SK-N-SH (cell line): ENCODE data around the gene MIDN. TPM values are rescaled to one million over a fixed set of nuclear protein-coding genes. Genes with fewer than 3 reads are reported as not detected.

Source experiments
- CTCF ChIA-PET: fragments of 300-600, 350-600 bp; formaldehyde crosslinking; extraction: SDS; loops from one replicate; lab custom pipeline; 2021; lab: Yijun Ruan, JAX
- POLR2A ChIA-PET: fragments of 350-600 bp; sonication (Branson Sonifier 250); formaldehyde crosslinking; extraction: SDS; loops from one replicate; lab custom pipeline; 2020; ENCODE audit warnings: antibody characterized with exemption, inconsistent platforms; lab: Yijun Ruan, JAX
- DNase-seq: peaks from one replicate; pipeline ENCODE4 v3.0.0; 2012
- H2AFZ ChIP-seq: fragments of 200-600 bp; sonication (generic); 2 replicates; pipeline ENCODE4 v1.8.1; 2016; ENCODE audit warnings: antibody characterized with exemption, mild to moderate bottlenecking, low read depth
- H3F3A ChIP-seq: fragments of 200-600 bp; sonication (generic); replicated peaks from 2 replicates; pipeline ENCODE3; 2016; ENCODE audit warnings: antibody characterized with exemption, mild to moderate bottlenecking; ENCODE audit not compliant: insufficient read depth
- H3K27ac ChIP-seq, 2 experiments: fragments of 200-500 bp in 1 of 2; fragments of 200-600 bp in 1 of 2; sonication (Bioruptor generic) in 1 of 2; sonication (generic), shearing (Covaris generic) in 1 of 2; 2 replicates each; pipeline versions ENCODE4 v1.5.1 to v1.6.1; 2014 to 2016; ENCODE audit warnings: low read depth in 2 of 2, inconsistent platforms in 1 of 2, low read length in 1 of 2, mild to moderate bottlenecking in 1 of 2, mixed read lengths in 1 of 2
- H3K27me3 ChIP-seq: fragments of 200-600 bp; sonication (generic), shearing (Covaris generic); 2 replicates; pipeline ENCODE4 v1.6.1; 2016; ENCODE audit warnings: mixed run types; ENCODE audit not compliant: insufficient read depth
- H3K36me3 ChIP-seq, 2 experiments: fragments of 200-500 bp in 1 of 2; fragments of 200-600 bp in 1 of 2; sonication (Bioruptor generic) in 1 of 2; sonication (generic) in 1 of 2; replicated peaks in 1 of 2; 2 replicates each; pipeline versions ENCODE3 to v1.5.1; 2014 to 2016; ENCODE audit warnings: low read length in 1 of 2, mild to moderate bottlenecking in 1 of 2; ENCODE audit not compliant: insufficient read depth in 2 of 2, control insufficient read depth in 1 of 2
- H3K4me1 ChIP-seq, 2 experiments: fragments of 200-500 bp in 1 of 2; fragments of 200-600 bp in 1 of 2; sonication (Bioruptor generic) in 1 of 2; sonication (generic), shearing (Covaris generic) in 1 of 2; 2 replicates each; pipeline versions ENCODE4 v1.5.1 to v1.6.1; 2014 to 2016; ENCODE audit warnings: low read depth in 1 of 2, low read length in 1 of 2, mixed run types in 1 of 2; ENCODE audit not compliant: insufficient read depth in 2 of 2, control insufficient read depth in 1 of 2
- H3K4me2 ChIP-seq: fragments of 200-600 bp; sonication (generic), shearing (Covaris generic); 2 replicates; pipeline ENCODE4 v1.6.1; 2017; ENCODE audit warnings: mixed run types
- H3K4me3 ChIP-seq, 2 experiments: fragments of 200-500 bp in 1 of 2; fragments of 200-600 bp in 1 of 2; sonication (Bioruptor generic) in 1 of 2; sonication (generic), shearing (Covaris generic) in 1 of 2; 2 replicates each; pipeline versions ENCODE4 v1.5.1 to v1.8.1; 2014 to 2016; ENCODE audit warnings: low read depth in 2 of 2, inconsistent platforms in 1 of 2, low read length in 1 of 2, mild to moderate bottlenecking in 1 of 2, mixed read lengths in 1 of 2, moderate library complexity in 1 of 2
- H3K79me2 ChIP-seq: fragments of 200-600 bp; sonication (generic); 2 replicates; pipeline ENCODE4 v1.8.1; 2017; ENCODE audit warnings: mild to moderate bottlenecking; ENCODE audit not compliant: insufficient read depth
- H3K9ac ChIP-seq: fragments of 200-600 bp; sonication (generic); 2 replicates; pipeline ENCODE4 v1.6.1; 2017; ENCODE audit warnings: mixed run types
- H3K9me2 ChIP-seq: fragments of 200-600 bp; sonication (generic); 2 replicates; pipeline ENCODE4 v1.6.1; 2017; ENCODE audit warnings: mixed run types
- H3K9me3 ChIP-seq: fragments of 200-600 bp; sonication (generic); 2 replicates; pipeline ENCODE4 v1.6.1; 2017; ENCODE audit warnings: mixed run types, mild to moderate bottlenecking, moderate library complexity
- H4K20me1 ChIP-seq: fragments of 200-600 bp; sonication (generic); 2 replicates; pipeline ENCODE4 v1.6.1; 2017; ENCODE audit warnings: mild to moderate bottlenecking, mixed run types; ENCODE audit not compliant: insufficient read depth
- CHD2 ChIP-seq: fragments of 150-350 bp; IDR thresholded peaks from 2 replicates; pipeline ENCODE4 v1.6.1; 2018; ENCODE audit warnings: low read length; ENCODE audit not compliant: partially characterized antibody
- FOSL2 ChIP-seq: IDR thresholded peaks from 2 replicates; pipeline ENCODE4 v1.4.0; 2012; ENCODE audit warnings: low read depth, mild to moderate bottlenecking, moderate library complexity, borderline replicate concordance
- FOXJ3 ChIP-seq: sonication (generic); formaldehyde crosslinking; IDR thresholded peaks from 2 replicates; pipeline ENCODE4 v1.5.1; 2020; ENCODE audit warnings: mild to moderate bottlenecking, missing genetic modification reagents
- FOXM1 ChIP-seq: IDR thresholded peaks from 2 replicates; pipeline ENCODE4 v1.4.0; 2012; ENCODE audit warnings: low read depth, mild to moderate bottlenecking
- GABPA ChIP-seq: IDR thresholded peaks from 2 replicates; pipeline ENCODE4 v1.4.0; 2012; ENCODE audit warnings: low read depth, mild to moderate bottlenecking
- GATA2 ChIP-seq: sonication (generic); formaldehyde crosslinking; IDR thresholded peaks from 2 replicates; pipeline ENCODE4 v1.5.0; 2020; ENCODE audit warnings: mild to moderate bottlenecking, missing genetic modification reagents
- MEF2A ChIP-seq: IDR thresholded peaks from 2 replicates; pipeline ENCODE4 v1.4.0; 2012; ENCODE audit warnings: low read depth, borderline replicate concordance
- MXI1 ChIP-seq: IDR thresholded peaks from 2 replicates; pipeline ENCODE4 v1.6.1; 2012; ENCODE audit warnings: mild to moderate bottlenecking, low read depth, low read length, improper control_type of control experiment
- NFIC ChIP-seq: IDR thresholded peaks from 2 replicates; pipeline ENCODE4 v1.4.0; 2012; ENCODE audit warnings: borderline replicate concordance
- RXRA ChIP-seq: IDR thresholded peaks from 2 replicates; pipeline ENCODE4 v1.4.0; 2012; ENCODE audit warnings: low read depth, mild to moderate bottlenecking, borderline replicate concordance
- SIN3A ChIP-seq: IDR thresholded peaks from 2 replicates; pipeline ENCODE4 v1.6.1; 2012; ENCODE audit warnings: low read depth, mild to moderate bottlenecking, low read length, moderate library complexity, borderline replicate concordance
- TAF1 ChIP-seq: IDR thresholded peaks from 2 replicates; pipeline ENCODE4 v1.6.1; 2012; ENCODE audit warnings: low read depth, mild to moderate bottlenecking, low read length, moderate library complexity, borderline replicate concordance
- WGBS: methylation state at CpG from one replicate; pipeline ENCODE4 v1.1.6; 2017; ENCODE audit warnings: low lambda C conversion rate; 5-methylcytosine and 5-hydroxymethylcytosine counted together
- polyA plus RNA-seq, 3 experiments: library from polyadenylated mRNA; depleted of rRNA; stranded (reverse); fragments of >200 nt; gene quantifications; 2 replicates each; pipeline ENCODE4 v1.2.3, GENCODE V29; 2012

MIDN gene
- polyA plus RNA-seq, 1 of the 3 experiments (the other 2 are of a cell fraction), result 13.9 TPM

- Histone ChIP-seq H4K20me1 (no peaks in the 10 kb centered on the region), H3K9me2 (no peaks in the 10 kb centered on the region), H3K79me2 (no peaks in the 10 kb centered on the region), H3K9me3 (no peaks in the 10 kb centered on the region), H3K4me2 (no peak overlapping the region), H3F3A (no peaks in the 10 kb centered on the region), H3K9ac (no peak overlapping the region), H3K27ac (no peak overlapping the region), H2AFZ (no peak overlapping the region), H3K4me3 (no peak overlapping the region), H3K4me1 (no peaks in the 10 kb centered on the region), H3K27me3 (no peaks in the 10 kb centered on the region), H3K36me3 (no peaks in the 10 kb centered on the region)
- 84% methylated on average over 75 of the region's 82 CpGs for WGBS
- TF ChIP-seq TAF1 (no peak), FOXM1 (no peak), SIN3A (no peak), MEF2A (no peak), GABPA (no peak)
- CTCF ChIA-PET, result no interaction called here
- POLR2A ChIA-PET, result no interaction called here
- DNase-seq, result peak; percentile 97
These were observed 47.0 kb downstream of the MIDN start for GRCh38 chr19:1295169-1296012.

GRCh38 chr19:1296078-1296477 lies 47.7 kb downstream of the MIDN start:
- H3K36me3 ChIP-seq, result no peaks in the 10 kb centered on the region
- no peak overlapping the region for H3K4me3 ChIP-seq
- no peaks in the 10 kb centered on the region for H3K27me3 ChIP-seq
- no peaks in the 10 kb centered on the region for H3K4me1 ChIP-seq
- H4K20me1 ChIP-seq, result no peaks in the 10 kb centered on the region
- no peak overlapping the region for H3K9ac ChIP-seq
- H3K4me2 ChIP-seq, result no peak overlapping the region
- no peaks in the 10 kb centered on the region for H3K79me2 ChIP-seq
- no peaks in the 10 kb centered on the region for H3F3A ChIP-seq
- 94% methylated on average over 3 of the region's 13 CpGs for WGBS
- CTCF ChIA-PET, result no interaction called here
- H2AFZ ChIP-seq, result no peak overlapping the region
- DNase-seq, result no peak
- no peaks in the 10 kb centered on the region for H3K9me3 ChIP-seq
- H3K27ac ChIP-seq, result no peak overlapping the region
- TF ChIP-seq TAF1, result no peak
- no peak for TF ChIP-seq MXI1
- no peak for TF ChIP-seq RXRA
- TF ChIP-seq GABPA, result no peak
- H3K9me2 ChIP-seq, result no peaks in the 10 kb centered on the region
- POLR2A ChIA-PET, result no interaction called here

GRCh38 chr19:1296575-1297271 lies 48.3 kb downstream of the MIDN start:
- no peak overlapping the region for H3K9ac ChIP-seq
- CTCF ChIA-PET, result no interaction called here
- H4K20me1 ChIP-seq, result no peaks in the 10 kb centered on the region
- no peak overlapping the region for H2AFZ ChIP-seq
- TF ChIP-seq FOXM1, result no peak
- no peak for TF ChIP-seq CHD2
- TF ChIP-seq FOSL2, result no peak
- no peak for TF ChIP-seq FOXJ3
- TF ChIP-seq MEF2A, result no peak
- no peak for TF ChIP-seq GATA2 (CRISPR knock-in tag)
- TF ChIP-seq SIN3A, result no peak
- TF ChIP-seq NFIC, result no peak
- TF ChIP-seq, all 33 proteins: peak for 0
- WGBS, result 87% methylated on average over 3 of the region's 24 CpGs
- Histone ChIP-seq H3K4me3 (no peak overlapping the region), H3K36me3 (no peaks in the 10 kb centered on the region), H3K4me1 (no peaks in the 10 kb centered on the region), H3K27ac (no peak overlapping the region), H3K4me2 (no peak overlapping the region), H3K27me3 (no peaks in the 10 kb centered on the region), H3K9me3 (no peaks in the 10 kb centered on the region), H3K79me2 (no peaks in the 10 kb centered on the region), H3K9me2 (no peaks in the 10 kb centered on the region), H3F3A (no peaks in the 10 kb centered on the region)
- POLR2A ChIA-PET, result no interaction called here
- DNase-seq, result no peak
